ENCODE measurements around the gene MXI1. TPM values are rescaled to one million over a fixed set of nuclear protein-coding genes. Genes with fewer than 3 reads are reported as not detected.
"Not testable (repeated sequence)": the region's sequence is repeated elsewhere in the genome, so short reads cannot be mapped to it uniquely, and the experiment has no call there.

MXI1 gene
- total and polyA plus RNA-seq, 2 donors (not counting 1 experiment from before 2014, with no cell fraction given), result 12.0 to 32.4 TPM

- no peaks in the 10 kb centered on the region for H3K27me3 ChIP-seq (replicated peaks in 1 of 4; ENCODE audit: control extremely low read depth in 1 of 4, control insufficient read depth in 3 of 4, insufficient read depth in 4 of 4, low read length in 3 of 4)
- H3K4me1 ChIP-seq (ENCODE audit: control insufficient read depth in 2 of 2, insufficient read depth in 2 of 2, low read length in 2 of 2), result peaks cover 0 to 24% of the 10 kb centered on the region in 2 donors
- ATAC-seq (ENCODE audit: low read depth) (peak; percentile 17), DNase-seq (peak; percentile 15)
- TF ChIP-seq EZH2 (IDR thresholded peaks at IDR 0.05; ENCODE audit: borderline replicate concordance, insufficient read depth, low read depth, low read length, poor library complexity, severe bottlenecking), result no peak
- no peak for TF ChIP-seq CTCF (IDR thresholded peaks at IDR 0.05)
- peak overlapping the region; percentile 3 for H2AFZ ChIP-seq (ENCODE audit: insufficient read depth, low read depth, low read length, poor library complexity, severe bottlenecking)
- no peaks in the 10 kb centered on the region for H3K27me3 Mint-ChIP-seq
- peaks cover 35% of the 10 kb centered on the region for H3K4me1 Mint-ChIP-seq
- no CpG with 5 or more reads among the region's 4 CpGs for whole genome bisulfite sequencing (ENCODE audit: insufficient coverage)
- intact Hi-C loops (cut with micrococcal nuclease), result loop anchor here (5.0 kb wide), 1 partner anchor 37 kb away; no protein-coding TSS in a partner anchor
- H3K9me3 Mint-ChIP-seq (ENCODE audit: insufficient read depth), result no peaks in the 10 kb centered on the region
- no peak overlapping the region for H3K27ac Mint-ChIP-seq
- H3K79me2 ChIP-seq (ENCODE audit: control insufficient read depth, insufficient read depth, low read length), result no peaks in the 10 kb centered on the region
- H3K4me3 ChIP-seq (ENCODE audit: control extremely low read depth in 1 of 5, extremely low read depth in 1 of 5, insufficient read depth in 1 of 5, low read depth in 2 of 5, low read length in 4 of 5), result peak overlapping the region in 1 of 5 experiments; percentile 27
- POLR2A ChIA-PET, result no interaction called here
- peak overlapping the region; percentile 51 for H3K4me3 Mint-ChIP-seq
- peak overlapping the region; percentile 45 for H3K9ac ChIP-seq (ENCODE audit: low read length)
- peak overlapping the region in 1 of 2 donors; percentile 38 for H3K27ac ChIP-seq (ENCODE audit: low read length in 2 of 2)
- peak overlapping the region; percentile 51 for H3K4me2 ChIP-seq (replicated peaks; ENCODE audit: low read depth, low read length, poor library complexity, severe bottlenecking)
- no peaks in the 10 kb centered on the region for H3K36me3 ChIP-seq (replicated peaks in 1 of 2; ENCODE audit: control extremely low read depth in 1 of 2, control insufficient read depth in 1 of 2, extremely low read depth in 1 of 2, insufficient read depth in 2 of 2, low read length in 1 of 2)
- no peaks in the 10 kb centered on the region for H3K9me3 ChIP-seq (ENCODE audit: control extremely low read depth in 1 of 3, control insufficient read depth in 2 of 3, insufficient read depth in 1 of 3, low read length in 2 of 3)
- CTCF ChIA-PET, result interaction anchor here (0.5 to 1.3 kb wide), 2 partner anchors 38 to 132 kb away, joined by 4 read pairs; no protein-coding TSS in a partner anchor
- H4K20me1 ChIP-seq (ENCODE audit: control insufficient read depth, insufficient read depth, low read length, poor library complexity, severe bottlenecking), result peaks cover 8% of the 10 kb centered on the region
Observed at GRCh38 chr10:110269374-110270318, 62.2 kb downstream of the MXI1 start.

GRCh38 chr10:110272995-110273394, 65.6 kb downstream of the MXI1 start:
- not testable (repeated sequence) for H3K4me2 ChIP-seq (replicated peaks; ENCODE audit: low read depth, low read length, poor library complexity, severe bottlenecking); H3K27ac Mint-ChIP-seq

More at GRCh38 chr10:110272995-110273394, 65.6 kb downstream of the MXI1 start:
- H3K4me1 ChIP-seq (ENCODE audit: control insufficient read depth in 2 of 2, insufficient read depth in 2 of 2, low read length in 2 of 2), result peaks cover 0 to 24% of the 10 kb centered on the region in 2 donors
- H3K9ac ChIP-seq (ENCODE audit: low read length); intact Hi-C loops (cut with micrococcal nuclease); H3K9me3 Mint-ChIP-seq (ENCODE audit: insufficient read depth); H3K9me3 ChIP-seq (ENCODE audit: control extremely low read depth in 1 of 3, control insufficient read depth in 2 of 3, insufficient read depth in 1 of 3, low read length in 2 of 3); H3K4me3 Mint-ChIP-seq; H3K79me2 ChIP-seq (ENCODE audit: control insufficient read depth, insufficient read depth, low read length); H3K4me3 ChIP-seq (ENCODE audit: control extremely low read depth in 1 of 5, extremely low read depth in 1 of 5, insufficient read depth in 1 of 5, low read depth in 2 of 5, low read length in 4 of 5); H3K36me3 ChIP-seq (replicated peaks in 1 of 2; ENCODE audit: control extremely low read depth in 1 of 2, control insufficient read depth in 1 of 2, extremely low read depth in 1 of 2, insufficient read depth in 2 of 2, low read length in 1 of 2); H2AFZ ChIP-seq (ENCODE audit: insufficient read depth, low read depth, low read length, poor library complexity, severe bottlenecking); ATAC-seq (ENCODE audit: low read depth); H4K20me1 ChIP-seq (ENCODE audit: control insufficient read depth, insufficient read depth, low read length, poor library complexity, severe bottlenecking); H3K27me3 ChIP-seq (replicated peaks in 1 of 4; ENCODE audit: control extremely low read depth in 1 of 4, control insufficient read depth in 3 of 4, insufficient read depth in 4 of 4, low read length in 3 of 4); H3K27me3 Mint-ChIP-seq; H3K27ac ChIP-seq (ENCODE audit: low read length in 2 of 2); DNase-seq: not testable (repeated sequence)
- POLR2A ChIA-PET, result interaction anchor here (0.6 to 0.7 kb wide), 2 partner anchors 58 to 63 kb away, joined by 3 to 5 read pairs; no protein-coding TSS in a partner anchor
- 82% methylated on average over 8 of the region's 15 CpGs for WGBS (ENCODE audit: insufficient coverage)
- CTCF ChIA-PET, result interaction anchor here (0.7 to 1.4 kb wide), 7 partner anchors 8 to 779 kb away, joined by 3 to 5 read pairs (median 4); no protein-coding TSS in a partner anchor
- H3K4me1 Mint-ChIP-seq, result peaks cover 31% of the 10 kb centered on the region
